HG03439 (cell line): Measurements from ENCODE around the gene LMX1A.

Experiments used
- ATAC-seq: cut with Tn5 transposase; IDR thresholded peaks from one replicate; pipeline ENCODE4 v1.9.1; 2021; ENCODE audit warnings: mild to moderate bottlenecking, moderate library complexity; ENCODE audit not compliant: unreplicated experiment

Gene LMX1A

DNA sequence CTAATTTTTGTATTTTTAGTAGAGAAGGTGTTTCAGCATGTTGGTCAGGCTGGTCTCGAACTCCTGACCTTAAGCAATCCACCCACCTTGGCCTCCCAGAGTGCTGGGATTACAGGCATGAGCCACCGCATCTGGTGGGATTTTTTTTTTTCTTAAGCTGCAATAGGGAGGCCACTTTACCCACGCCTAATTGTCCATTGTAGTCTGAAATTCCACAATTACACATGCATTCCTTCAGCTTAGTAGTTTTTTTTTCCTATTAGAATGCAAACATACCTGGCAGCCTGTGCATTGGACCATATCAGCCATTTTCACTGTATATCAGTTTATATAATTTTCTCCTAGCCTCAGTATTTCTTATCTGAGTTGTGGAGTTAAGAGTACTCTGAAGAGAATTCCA is 186.8 kb downstream of the LMX1A start:
- ATAC-seq = no peak

- ATAC-seq = no peak
Measured at GRCh38 chr1:165169028-165169427, 187.5 kb downstream of the LMX1A start.

DNA sequence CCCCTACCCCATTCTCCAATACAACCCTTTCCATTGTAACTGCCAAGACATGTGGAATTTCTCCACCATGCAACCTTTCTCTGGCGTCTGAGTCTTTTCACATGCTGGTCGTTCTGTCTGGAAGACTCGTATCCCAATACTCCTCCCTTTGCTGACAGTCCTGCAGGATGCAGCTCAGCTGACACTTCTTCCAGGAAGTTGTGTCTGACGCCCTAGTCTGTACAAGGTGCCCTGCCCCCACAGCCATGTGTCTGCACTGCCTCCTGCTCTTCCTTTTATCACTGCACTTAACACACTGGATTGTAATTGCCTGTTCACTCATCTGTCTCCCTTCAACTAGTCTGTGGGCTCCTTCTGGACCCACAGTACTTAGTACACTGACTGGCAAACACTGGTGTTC is 188.0 kb downstream of the LMX1A start:
- ATAC-seq = no peak

DNA sequence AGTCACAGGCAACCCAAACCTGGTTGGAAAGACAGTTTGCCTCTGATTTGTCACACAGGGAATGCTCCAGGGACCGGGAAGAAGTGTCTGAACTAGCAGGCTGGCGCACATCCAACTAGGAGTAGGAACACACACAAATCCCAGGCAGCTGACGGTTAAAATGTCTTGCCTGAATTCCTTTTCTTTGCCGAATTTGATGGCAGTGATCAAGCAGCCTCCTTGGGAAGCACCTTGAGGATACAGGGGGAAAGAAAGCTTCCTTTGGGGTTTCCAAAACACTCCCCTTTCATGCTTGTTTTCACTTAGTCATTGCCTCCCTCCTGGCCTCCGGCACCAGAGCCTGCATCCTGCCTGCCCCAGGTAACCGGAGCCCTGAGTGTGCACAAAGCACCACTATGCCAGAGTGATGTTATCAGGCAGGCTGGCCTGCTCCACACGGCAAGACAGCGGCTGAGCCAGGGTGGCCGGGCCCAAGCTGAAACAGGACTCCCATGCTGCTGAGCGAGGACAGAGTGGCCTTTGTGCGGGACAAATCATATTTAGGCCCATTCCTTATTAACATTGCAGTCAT is 193.8 kb downstream of the LMX1A start:
- ATAC-seq = no peak

DNA sequence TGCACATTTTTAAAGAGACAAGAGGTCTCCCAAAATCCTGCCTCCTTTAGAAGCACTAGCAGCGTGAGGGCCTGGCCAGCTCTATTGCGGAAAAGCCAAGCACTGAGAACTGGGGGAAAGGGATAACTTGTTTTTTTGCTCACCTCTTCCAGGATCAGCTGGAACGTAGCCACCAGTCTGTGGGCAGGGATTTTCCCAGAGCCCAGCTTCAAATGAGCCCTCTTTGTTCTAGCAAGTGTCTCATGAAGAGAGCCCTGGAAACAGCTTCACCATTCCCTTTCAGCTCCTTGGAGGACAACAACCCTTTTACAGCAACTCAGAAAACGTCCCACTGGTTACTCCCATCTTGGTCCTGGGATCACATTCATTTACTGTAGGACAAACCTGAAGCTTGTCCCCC is 195.4 kb downstream of the LMX1A start:
- no peak for ATAC-seq

DNA sequence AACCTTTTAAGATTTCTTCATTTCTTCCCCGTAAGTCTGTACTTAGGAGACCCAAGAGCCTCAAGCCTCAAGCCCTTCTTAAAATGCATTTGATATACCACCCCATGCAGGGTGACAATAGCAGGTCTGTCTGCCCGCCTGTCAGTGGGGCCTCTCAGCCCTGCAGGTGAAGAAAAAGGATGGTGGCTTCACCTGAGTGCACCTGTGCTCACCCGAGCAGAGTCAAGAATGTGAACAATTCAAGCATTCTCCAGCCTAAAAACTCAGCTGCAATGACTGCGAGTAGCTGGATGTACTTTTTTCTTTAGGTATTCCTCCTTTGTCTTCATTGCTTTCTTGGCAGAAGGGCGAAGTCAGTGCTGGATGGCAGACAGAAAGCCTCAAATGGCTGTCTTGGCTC is 203.3 kb downstream of the LMX1A start:
- ATAC-seq = no peak

DNA sequence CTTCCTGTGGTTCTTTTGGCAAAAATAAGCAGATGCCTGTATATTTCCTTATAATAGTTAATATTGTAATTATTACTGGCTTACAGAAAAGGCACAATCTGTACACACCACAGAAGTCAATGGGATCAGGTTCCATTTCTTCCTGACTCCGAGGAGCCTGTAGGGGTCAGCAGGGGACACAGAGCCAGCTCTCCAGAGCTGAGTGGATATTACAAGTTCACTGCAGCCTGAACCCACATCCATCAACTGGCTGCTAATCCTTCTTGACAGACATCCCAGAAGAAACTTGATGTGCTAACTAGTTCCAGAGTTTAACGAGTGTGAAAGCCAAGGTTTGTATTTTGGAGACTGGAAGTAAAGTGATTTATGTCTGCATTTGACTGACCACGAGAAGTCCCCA is 203.8 kb downstream of the LMX1A start:
- no peak for ATAC-seq

DNA sequence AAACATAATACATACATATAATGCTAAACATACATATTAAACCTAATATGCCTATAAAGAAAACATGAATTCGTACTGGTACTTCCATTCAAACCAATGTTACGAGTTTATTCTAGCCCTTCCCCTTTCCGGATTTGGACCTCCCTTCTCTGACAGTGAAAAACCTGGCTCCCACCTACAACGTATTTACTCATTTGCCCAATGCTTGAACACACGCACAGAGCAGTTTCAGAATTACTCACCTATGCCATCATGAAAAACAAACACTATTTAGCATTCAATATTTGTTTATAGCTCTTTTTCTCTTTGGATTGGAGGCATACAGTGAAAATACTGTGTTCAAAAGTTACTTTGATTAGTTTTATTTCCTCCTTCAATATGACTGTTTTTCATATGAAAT is 204.4 kb downstream of the LMX1A start:
- no peak for ATAC-seq
